ENCODE data around the gene PCDHGA2.

The PCDHGA2 gene

DNA sequence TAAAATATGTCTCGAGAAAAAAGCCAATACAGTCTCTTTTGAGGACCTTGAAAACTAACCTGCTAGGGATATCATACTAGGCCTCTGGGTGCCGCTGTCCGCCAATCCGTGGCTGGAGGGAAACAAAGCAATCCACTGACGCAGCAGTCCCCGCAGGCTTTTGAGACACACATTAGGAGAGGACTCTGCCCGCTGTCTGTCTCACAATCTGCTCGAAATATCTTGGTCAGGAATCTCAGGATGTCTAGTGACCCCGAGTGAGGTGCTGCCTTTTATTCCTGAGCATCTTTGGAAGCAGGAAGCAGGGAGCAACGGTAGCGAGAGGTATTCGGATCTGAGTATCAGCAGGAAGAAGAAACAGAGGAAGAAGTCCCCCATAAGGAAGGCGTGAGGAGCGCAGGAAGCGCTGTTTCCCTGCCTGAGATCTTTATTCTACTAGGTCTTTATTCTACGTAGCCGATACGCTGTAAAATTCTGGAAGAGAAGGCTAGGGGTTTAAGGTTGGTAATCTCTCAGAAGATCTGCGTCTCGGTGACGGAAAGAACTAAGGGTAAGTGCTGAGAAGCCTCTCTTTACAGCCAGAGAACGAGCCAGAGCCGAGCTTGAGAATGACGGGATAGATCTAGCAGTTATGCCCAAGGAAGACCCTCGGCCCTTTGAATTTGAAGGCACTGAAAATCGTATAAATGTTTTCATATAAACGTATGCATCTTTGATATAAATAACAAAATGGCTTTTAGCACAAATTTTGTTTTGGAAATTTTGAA lies 12.3 kb upstream of the PCDHGA2 start:
- TF ChIP-seq, protein P1, sequence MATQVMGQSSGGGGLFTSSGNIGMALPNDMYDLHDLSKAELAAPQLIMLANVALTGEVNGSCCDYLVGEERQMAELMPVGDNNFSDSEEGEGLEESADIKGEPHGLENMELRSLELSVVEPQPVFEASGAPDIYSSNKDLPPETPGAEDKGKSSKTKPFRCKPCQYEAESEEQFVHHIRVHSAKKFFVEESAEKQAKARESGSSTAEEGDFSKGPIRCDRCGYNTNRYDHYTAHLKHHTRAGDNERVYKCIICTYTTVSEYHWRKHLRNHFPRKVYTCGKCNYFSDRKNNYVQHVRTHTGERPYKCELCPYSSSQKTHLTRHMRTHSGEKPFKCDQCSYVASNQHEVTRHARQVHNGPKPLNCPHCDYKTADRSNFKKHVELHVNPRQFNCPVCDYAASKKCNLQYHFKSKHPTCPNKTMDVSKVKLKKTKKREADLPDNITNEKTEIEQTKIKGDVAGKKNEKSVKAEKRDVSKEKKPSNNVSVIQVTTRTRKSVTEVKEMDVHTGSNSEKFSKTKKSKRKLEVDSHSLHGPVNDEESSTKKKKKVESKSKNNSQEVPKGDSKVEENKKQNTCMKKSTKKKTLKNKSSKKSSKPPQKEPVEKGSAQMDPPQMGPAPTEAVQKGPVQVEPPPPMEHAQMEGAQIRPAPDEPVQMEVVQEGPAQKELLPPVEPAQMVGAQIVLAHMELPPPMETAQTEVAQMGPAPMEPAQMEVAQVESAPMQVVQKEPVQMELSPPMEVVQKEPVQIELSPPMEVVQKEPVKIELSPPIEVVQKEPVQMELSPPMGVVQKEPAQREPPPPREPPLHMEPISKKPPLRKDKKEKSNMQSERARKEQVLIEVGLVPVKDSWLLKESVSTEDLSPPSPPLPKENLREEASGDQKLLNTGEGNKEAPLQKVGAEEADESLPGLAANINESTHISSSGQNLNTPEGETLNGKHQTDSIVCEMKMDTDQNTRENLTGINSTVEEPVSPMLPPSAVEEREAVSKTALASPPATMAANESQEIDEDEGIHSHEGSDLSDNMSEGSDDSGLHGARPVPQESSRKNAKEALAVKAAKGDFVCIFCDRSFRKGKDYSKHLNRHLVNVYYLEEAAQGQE (IDR thresholded peaks at IDR 0.05; ENCODE audit: insufficient read depth in 1 of 2, low read depth in 2 of 2, low read length in 2 of 2): no peak
- TF ChIP-seq FOXP2 (optimal IDR thresholded peaks at IDR 0.05; ENCODE audit: borderline replicate concordance, extremely low read depth, extremely low read length, insufficient read depth): no peak
- TF ChIP-seq TAF1 (IDR thresholded peaks at IDR 0.05; ENCODE audit: borderline replicate concordance, insufficient read depth, low read length): peak; percentile 26; the same call in 1 of the 2 replicates
- peak; percentile 84 for TF ChIP-seq POLR2AphosphoS5 (IDR thresholded peaks at IDR 0.05; ENCODE audit: low read depth, low read length)

- TF ChIP-seq POLR2AphosphoS5 (IDR thresholded peaks at IDR 0.05; ENCODE audit: low read depth, low read length) (no peak), TAF1 (IDR thresholded peaks at IDR 0.05; ENCODE audit: borderline replicate concordance, insufficient read depth, low read length) (no peak), SIN3A (IDR thresholded peaks at IDR 0.05; ENCODE audit: borderline replicate concordance, insufficient read depth, low read length) (no peak), FOXP2 (optimal IDR thresholded peaks at IDR 0.05; ENCODE audit: borderline replicate concordance, extremely low read depth, extremely low read length, insufficient read depth) (no peak)
- TF ChIP-seq, protein P1 (IDR thresholded peaks at IDR 0.05; ENCODE audit: insufficient read depth in 1 of 2, low read depth in 2 of 2, low read length in 2 of 2): no peak
Observed at GRCh38 chr5:141328231-141328630, 10.3 kb upstream of the PCDHGA2 start.

DNA sequence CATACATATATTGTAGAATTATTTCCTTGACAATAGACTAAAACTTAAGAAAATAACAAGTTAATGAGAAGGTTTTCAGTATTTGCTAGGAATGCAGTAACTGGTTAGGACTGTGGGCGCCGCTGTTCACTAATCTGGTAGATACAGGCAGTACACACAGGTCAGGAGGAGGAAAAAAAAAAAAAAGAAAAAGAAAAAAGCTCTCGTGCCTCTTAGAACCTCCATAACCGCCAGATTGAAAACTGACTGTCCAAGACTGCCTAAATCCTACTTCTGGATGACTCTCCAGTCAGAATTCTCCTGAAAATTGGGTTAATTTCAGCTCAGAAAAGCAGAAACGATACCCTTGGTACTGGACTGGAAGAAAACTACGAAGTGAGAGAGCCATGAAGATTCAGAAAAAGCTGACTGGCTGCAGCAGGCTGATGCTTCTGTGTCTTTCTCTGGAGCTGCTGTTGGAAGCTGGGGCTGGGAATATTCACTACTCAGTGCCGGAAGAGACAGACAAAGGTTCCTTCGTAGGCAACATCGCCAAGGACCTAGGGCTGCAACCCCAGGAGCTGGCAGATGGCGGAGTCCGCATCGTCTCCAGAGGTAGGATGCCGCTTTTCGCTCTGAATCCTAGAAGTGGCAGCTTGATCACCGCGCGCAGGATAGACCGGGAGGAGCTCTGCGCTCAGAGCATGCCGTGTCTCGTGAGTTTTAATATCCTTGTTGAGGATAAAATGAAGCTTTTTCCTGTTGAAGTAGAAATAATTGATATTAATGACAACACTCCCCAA lies 8.1 kb upstream of the PCDHGA2 start, which contains the start of gene PCDHGA1:
TSS of gene PCDHGA1 (plus strand) at position 216 of the 782 bp plus-strand sequence.
- TF ChIP-seq SIN3A (IDR thresholded peaks at IDR 0.05; ENCODE audit: borderline replicate concordance, insufficient read depth, low read length) (no peak), TAF1 (IDR thresholded peaks at IDR 0.05; ENCODE audit: borderline replicate concordance, insufficient read depth, low read length) (no peak), FOXP2 (optimal IDR thresholded peaks at IDR 0.05; ENCODE audit: borderline replicate concordance, extremely low read depth, extremely low read length, insufficient read depth) (no peak), POLR2AphosphoS5 (IDR thresholded peaks at IDR 0.05; ENCODE audit: low read depth, low read length) (no peak)
- TF ChIP-seq, protein P1 (IDR thresholded peaks at IDR 0.05; ENCODE audit: insufficient read depth in 1 of 2, low read depth in 2 of 2, low read length in 2 of 2): no peak

DNA sequence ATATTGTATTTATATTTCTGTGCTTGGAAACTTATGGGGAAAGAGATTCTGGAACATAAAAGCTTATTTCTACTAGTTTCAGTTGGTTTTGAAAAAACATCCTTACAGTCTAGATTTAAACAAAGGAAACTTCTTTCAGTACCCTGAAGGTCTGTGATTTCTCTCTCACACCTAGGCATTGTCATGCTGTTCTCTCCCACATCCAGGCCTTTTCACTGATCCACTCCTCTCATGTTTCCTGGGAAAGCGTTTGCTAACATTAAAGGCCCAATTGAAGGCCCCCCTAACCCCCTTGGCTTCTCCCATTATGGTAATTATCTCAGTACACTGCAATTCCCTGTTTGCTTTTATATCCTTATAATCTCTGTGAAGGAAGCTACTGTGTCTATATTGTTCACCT lies 4.2 kb downstream of the PCDHGA2 start:
- TF ChIP-seq, protein P1 (IDR thresholded peaks at IDR 0.05; ENCODE audit: insufficient read depth in 1 of 2, low read depth in 2 of 2, low read length in 2 of 2): no peak
- TF ChIP-seq TAF1 (IDR thresholded peaks at IDR 0.05; ENCODE audit: borderline replicate concordance, insufficient read depth, low read length): no peak
- TF ChIP-seq FOXP2 (optimal IDR thresholded peaks at IDR 0.05; ENCODE audit: borderline replicate concordance, extremely low read depth, extremely low read length, insufficient read depth): no peak
- TF ChIP-seq SIN3A (IDR thresholded peaks at IDR 0.05; ENCODE audit: borderline replicate concordance, insufficient read depth, low read length): no peak
- TF ChIP-seq POLR2AphosphoS5 (IDR thresholded peaks at IDR 0.05; ENCODE audit: low read depth, low read length): no peak
